Measurements from ENCODE around the gene ZBTB40. TPM values are rescaled to one million over a fixed set of nuclear protein-coding genes. Genes with fewer than 3 reads are reported as not detected.

Gene ZBTB40
- total RNA-seq, 1 donor from 2014 or later: 7.4 TPM

- Histone ChIP-seq H3K4me3 (ENCODE audit: low read depth, low read length) (no peak overlapping the region), H3K27me3 (ENCODE audit: control insufficient read depth, insufficient read depth, low read length) (no peaks in the 10 kb centered on the region), H3K36me3 (ENCODE audit: control insufficient read depth, insufficient read depth, low read length) (no peaks in the 10 kb centered on the region)
- FAIRE-seq (no peak), DNase-seq (ENCODE audit: low read depth) (no peak)
- no peak for TF ChIP-seq CTCF (IDR thresholded peaks at IDR 0.05; ENCODE audit: insufficient read depth, low read length, severe bottlenecking)
These were observed 6.8 kb upstream of the ZBTB40 start for GRCh38 chr1:22444856-22445255.

- H3K27me3 ChIP-seq (ENCODE audit: control insufficient read depth, insufficient read depth, low read length): no peaks in the 10 kb centered on the region
- no peak for FAIRE-seq
- no peak overlapping the region for H3K4me3 ChIP-seq (ENCODE audit: low read depth, low read length)
- peak; percentile 47 for DNase-seq (ENCODE audit: low read depth)
- TF ChIP-seq CTCF (IDR thresholded peaks at IDR 0.05; ENCODE audit: insufficient read depth, low read length, severe bottlenecking): no peak
- no peaks in the 10 kb centered on the region for H3K36me3 ChIP-seq (ENCODE audit: control insufficient read depth, insufficient read depth, low read length)
These were observed 4.0 kb upstream of the ZBTB40 start for GRCh38 chr1:22447621-22448111.

- Histone ChIP-seq H3K27me3 (ENCODE audit: control insufficient read depth, insufficient read depth, low read length) (no peaks in the 10 kb centered on the region), H3K36me3 (ENCODE audit: control insufficient read depth, insufficient read depth, low read length) (no peaks in the 10 kb centered on the region), H3K4me3 (ENCODE audit: low read depth, low read length) (no peak overlapping the region)
- no peak for TF ChIP-seq CTCF (IDR thresholded peaks at IDR 0.05; ENCODE audit: insufficient read depth, low read length, severe bottlenecking)
- FAIRE-seq (no peak), DNase-seq (ENCODE audit: low read depth) (no peak)
These were observed 2.0 kb upstream of the ZBTB40 start for GRCh38 chr1:22449636-22450035.

GRCh38 chr1:22450351-22451021 lies 1.2 kb upstream of the ZBTB40 start:
- TF ChIP-seq CTCF (IDR thresholded peaks at IDR 0.05; ENCODE audit: insufficient read depth, low read length, severe bottlenecking): no peak
- H3K27me3 ChIP-seq (ENCODE audit: control insufficient read depth, insufficient read depth, low read length): no peaks in the 10 kb centered on the region
- no peak for FAIRE-seq
- no peak for DNase-seq (ENCODE audit: low read depth)
- H3K36me3 ChIP-seq (ENCODE audit: control insufficient read depth, insufficient read depth, low read length): no peaks in the 10 kb centered on the region
- H3K4me3 ChIP-seq (ENCODE audit: low read depth, low read length): no peak overlapping the region

- no peak for TF ChIP-seq CTCF (IDR thresholded peaks at IDR 0.05; ENCODE audit: insufficient read depth, low read length, severe bottlenecking)
- Histone ChIP-seq H3K27me3 (ENCODE audit: control insufficient read depth, insufficient read depth, low read length) (no peaks in the 10 kb centered on the region), H3K36me3 (ENCODE audit: control insufficient read depth, insufficient read depth, low read length) (no peaks in the 10 kb centered on the region), H3K4me3 (ENCODE audit: low read depth, low read length) (peak overlapping the region; percentile 86)
- no peak for FAIRE-seq
- peak; percentile 41 for DNase-seq (ENCODE audit: low read depth)
These were observed 868 bp downstream of the ZBTB40 start for GRCh38 chr1:22452481-22452957.

GRCh38 chr1:22453181-22453580 lies 1.5 kb downstream of the ZBTB40 start:
- FAIRE-seq: no peak
- Histone ChIP-seq H3K4me3 (ENCODE audit: low read depth, low read length) (no peak overlapping the region), H3K27me3 (ENCODE audit: control insufficient read depth, insufficient read depth, low read length) (no peaks in the 10 kb centered on the region), H3K36me3 (ENCODE audit: control insufficient read depth, insufficient read depth, low read length) (no peaks in the 10 kb centered on the region)
- TF ChIP-seq CTCF (IDR thresholded peaks at IDR 0.05; ENCODE audit: insufficient read depth, low read length, severe bottlenecking): no peak
- no peak for DNase-seq (ENCODE audit: low read depth)

Measured in bronchial epithelial cell (primary cell).